K562 (cell line): ENCODE results near the gene CRPPA. TPM values are rescaled to one million over a fixed set of nuclear protein-coding genes. Genes with fewer than 3 reads are reported as not detected.

Experiments used
- BHLHE40 ChIP-seq: IDR thresholded peaks from 2 replicates; pipeline ENCODE4 v1.6.1; 2011; ENCODE audit warnings: low read length, improper control_type of control experiment
- CAMTA2 ChIP-seq: fragments of 250-450 bp; sonication (Bioruptor Pico); conservative IDR thresholded peaks from 2 replicates; pipeline ENCODE4 v1.5.1; 2022
- EP400 ChIP-seq: fragments of 450-650 bp; IDR thresholded peaks from 2 replicates; pipeline ENCODE4 v1.6.1; 2017; ENCODE audit warnings: antibody characterized with exemption, mild to moderate bottlenecking, moderate library complexity
- HOXB6 ChIP-seq: fragments of 250-450 bp; sonication (Bioruptor Pico); IDR thresholded peaks from 2 replicates; pipeline ENCODE4 v1.5.1; 2022; ENCODE audit warnings: mild to moderate bottlenecking, borderline replicate concordance
- KAT2B ChIP-seq: IDR thresholded peaks from one replicate; pipeline ENCODE4 v1.6.1; 2012; ENCODE audit warnings: low read depth, mild to moderate bottlenecking, control low read depth, inconsistent platforms, low read length, moderate library complexity
- KDM4B ChIP-seq, 2 experiments: fragments of 450-650 bp in 1 of 2; sonication (generic) in 1 of 2; IDR thresholded peaks; 2 replicates each; pipeline ENCODE4 v1.6.1; 2016 to 2017; ENCODE audit warnings: borderline replicate concordance in 2 of 2, antibody characterized with exemption in 1 of 2, low read depth in 1 of 2, mild to moderate bottlenecking in 1 of 2
- MLX ChIP-seq, 2 experiments: fragments of 450-650 bp in 1 of 2; sonication (generic) in 1 of 2; formaldehyde crosslinking; conservative IDR thresholded peaks; 2 replicates each; pipeline versions ENCODE4 v1.4.0 to v1.8.1; 2020 to 2022; ENCODE audit warnings: mild to moderate bottlenecking in 1 of 2, missing genetic modification reagents in 1 of 2
- MTF1 ChIP-seq: fragments of 250-450 bp; sonication (Bioruptor Pico); IDR thresholded peaks from 2 replicates; pipeline ENCODE4 v1.9.0; 2021; ENCODE audit warnings: moderate library complexity, mild to moderate bottlenecking, inconsistent platforms, borderline replicate concordance
- NR3C1 ChIP-seq: sonication (generic); formaldehyde crosslinking; IDR thresholded peaks from 2 replicates; pipeline ENCODE4 v1.8.1; 2022; ENCODE audit warnings: missing genetic modification reagents
- PHF8 ChIP-seq: fragments of 200-600 bp; sonication (generic); IDR thresholded peaks from 2 replicates; pipeline ENCODE4 v1.6.1; 2012; ENCODE audit warnings: mixed run types, mild to moderate bottlenecking, inconsistent platforms, low read length, moderate library complexity, borderline replicate concordance
- POLR3G ChIP-seq: IDR thresholded peaks from 2 replicates; pipeline ENCODE4 v1.6.1; 2011; ENCODE audit not compliant: insufficient read length, insufficient replicate concordance; ENCODE audit errors: extremely low read depth
- TAF1 ChIP-seq: IDR thresholded peaks from 2 replicates; pipeline ENCODE4 v1.6.1; 2011; ENCODE audit warnings: mild to moderate bottlenecking, low read length, moderate library complexity; ENCODE audit not compliant: insufficient read depth, control insufficient read depth, severe bottlenecking; ENCODE audit errors: extremely low read depth
- THRA ChIP-seq: fragments of 450-650 bp; IDR thresholded peaks from 2 replicates; pipeline ENCODE4 v1.6.1; 2017; ENCODE audit warnings: mild to moderate bottlenecking, moderate library complexity
- ZC3H4 ChIP-seq: sonication (generic); formaldehyde crosslinking; IDR thresholded peaks from 2 replicates; pipeline ENCODE4 v1.9.0; 2021; ENCODE audit warnings: missing genetic modification reagents, borderline replicate concordance
- ZNF24 ChIP-seq: fragments of 450-650 bp; IDR thresholded peaks from 2 replicates; pipeline ENCODE4 v1.6.1; 2016
- ZNF436 ChIP-seq: fragments of 250-450, 450-650 bp; sonication (Bioruptor Pico); formaldehyde crosslinking; IDR thresholded peaks from 2 replicates; pipeline ENCODE4 v1.7.0; 2020; ENCODE audit warnings: mild to moderate bottlenecking
- ZNF589 ChIP-seq: fragments of 200-800 bp; sonication (Bioruptor generic); IDR thresholded peaks from 2 replicates; pipeline ENCODE4 v1.6.1; 2016; ENCODE audit warnings: low read depth, missing genetic modification characterization, missing compliant biosample characterization
- polyA plus RNA-seq, 8 experiments: library from polyadenylated mRNA; depleted of rRNA in 4 of 8; stranded (reverse) in 5 of 8; unstranded in 3 of 8; fragments of >200 nt; fragmentation: Nextera tagmentation in 2 of 8; fragmentation: Illumina TruSeq in 1 of 8; extraction: Ambion mirVana in 2 of 8; extraction: Trizol in 1 of 8; gene quantifications; 2 replicates each; pipeline versions ENCODE4 v1.2.1 to v1.2.3, GENCODE V29; 2011 to 2014; ENCODE audit warnings: inconsistent platforms in 1 of 8, missing spikeins in 1 of 8
- total RNA-seq, 7 experiments: library from RNA; depleted of rRNA in 6 of 7; stranded (reverse); fragments of >200 nt in 6 of 7; fragmentation: Illumina TruSeq in 2 of 7; extraction: Trizol in 2 of 7; gene quantifications; 2 replicates each; pipeline versions ENCODE4 v1.2.1 to v1.2.3, GENCODE V29; 2011 to 2021; ENCODE audit warnings: low replicate concordance in 1 of 7
- TF ChIP-seq, protein P1 (sequence below): sonication (generic); formaldehyde crosslinking; IDR thresholded peaks from 2 replicates; pipeline ENCODE4 v1.8.1; 2022; ENCODE audit warnings: missing genetic modification reagents
- TF ChIP-seq, protein P2 (sequence below): fragments of 150-350 bp; IDR thresholded peaks from 2 replicates; pipeline ENCODE4 v1.6.1; 2014; ENCODE audit warnings: low read depth, mild to moderate bottlenecking, low read length, borderline replicate concordance

Gene CRPPA
- total and polyA plus RNA-seq, 9 of the 15 experiments (the other 6 are each of a cell fraction or from before 2014, with no cell fraction given): 3.9 to 14.4 (median 7.8) TPM

- TF ChIP-seq KAT2B (no peak), EP400 (no peak), MLX (CRISPR knock-in tag; conservative IDR thresholded peaks at IDR 0.05) (no peak), HOXB6 (CRISPR knock-in tag) (no peak), PHF8 (no peak), ZC3H4 (CRISPR knock-in tag) (no peak), THRA (no peak), BHLHE40 (peak; percentile 36; the same call in 1 of the 2 replicates), POLR3G (no peak), ZNF436 (CRISPR knock-in tag) (no peak), MTF1 (CRISPR knock-in tag) (no peak), TAF1 (no peak), ZNF589 (no peak), KDM4B (IDR thresholded peaks at IDR 0.05; ENCODE audit: borderline replicate concordance in 2 of 2, low read depth in 1 of 2) (no peak), NR3C1 (CRISPR knock-in tag) (no peak), ZNF24 (no peak), CAMTA2 (CRISPR knock-in tag) (no peak)
- TF ChIP-seq, protein P1, sequence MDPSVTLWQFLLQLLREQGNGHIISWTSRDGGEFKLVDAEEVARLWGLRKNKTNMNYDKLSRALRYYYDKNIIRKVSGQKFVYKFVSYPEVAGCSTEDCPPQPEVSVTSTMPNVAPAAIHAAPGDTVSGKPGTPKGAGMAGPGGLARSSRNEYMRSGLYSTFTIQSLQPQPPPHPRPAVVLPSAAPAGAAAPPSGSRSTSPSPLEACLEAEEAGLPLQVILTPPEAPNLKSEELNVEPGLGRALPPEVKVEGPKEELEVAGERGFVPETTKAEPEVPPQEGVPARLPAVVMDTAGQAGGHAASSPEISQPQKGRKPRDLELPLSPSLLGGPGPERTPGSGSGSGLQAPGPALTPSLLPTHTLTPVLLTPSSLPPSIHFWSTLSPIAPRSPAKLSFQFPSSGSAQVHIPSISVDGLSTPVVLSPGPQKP (CRISPR knock-in tag): no peak
- TF ChIP-seq, protein P2, sequence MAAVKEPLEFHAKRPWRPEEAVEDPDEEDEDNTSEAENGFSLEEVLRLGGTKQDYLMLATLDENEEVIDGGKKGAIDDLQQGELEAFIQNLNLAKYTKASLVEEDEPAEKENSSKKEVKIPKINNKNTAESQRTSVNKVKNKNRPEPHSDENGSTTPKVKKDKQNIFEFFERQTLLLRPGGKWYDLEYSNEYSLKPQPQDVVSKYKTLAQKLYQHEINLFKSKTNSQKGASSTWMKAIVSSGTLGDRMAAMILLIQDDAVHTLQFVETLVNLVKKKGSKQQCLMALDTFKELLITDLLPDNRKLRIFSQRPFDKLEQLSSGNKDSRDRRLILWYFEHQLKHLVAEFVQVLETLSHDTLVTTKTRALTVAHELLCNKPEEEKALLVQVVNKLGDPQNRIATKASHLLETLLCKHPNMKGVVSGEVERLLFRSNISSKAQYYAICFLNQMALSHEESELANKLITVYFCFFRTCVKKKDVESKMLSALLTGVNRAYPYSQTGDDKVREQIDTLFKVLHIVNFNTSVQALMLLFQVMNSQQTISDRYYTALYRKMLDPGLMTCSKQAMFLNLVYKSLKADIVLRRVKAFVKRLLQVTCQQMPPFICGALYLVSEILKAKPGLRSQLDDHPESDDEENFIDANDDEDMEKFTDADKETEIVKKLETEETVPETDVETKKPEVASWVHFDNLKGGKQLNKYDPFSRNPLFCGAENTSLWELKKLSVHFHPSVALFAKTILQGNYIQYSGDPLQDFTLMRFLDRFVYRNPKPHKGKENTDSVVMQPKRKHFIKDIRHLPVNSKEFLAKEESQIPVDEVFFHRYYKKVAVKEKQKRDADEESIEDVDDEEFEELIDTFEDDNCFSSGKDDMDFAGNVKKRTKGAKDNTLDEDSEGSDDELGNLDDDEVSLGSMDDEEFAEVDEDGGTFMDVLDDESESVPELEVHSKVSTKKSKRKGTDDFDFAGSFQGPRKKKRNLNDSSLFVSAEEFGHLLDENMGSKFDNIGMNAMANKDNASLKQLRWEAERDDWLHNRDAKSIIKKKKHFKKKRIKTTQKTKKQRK: no peak
Observed at GRCh38 chr7:16416289-16417282, 4.8 kb downstream of the CRPPA start (continued).
